ENCODE measurements around the gene WDR55. TPM values are rescaled to one million over a fixed set of nuclear protein-coding genes. Genes with fewer than 3 reads are reported as not detected.
"Not testable (repeated sequence)": the region's sequence is repeated elsewhere in the genome, so short reads cannot be mapped to it uniquely, and the experiment has no call there.

WDR55 gene
- total RNA-seq, 1 donor from 2014 or later = 35.7 TPM

- intact Hi-C loops (cut with micrococcal nuclease) = loop anchor here (10.0 kb wide), 1 partner anchor 922 kb away; no protein-coding TSS in a partner anchor
Measured at GRCh38 chr5:140642718-140643117, 22.0 kb upstream of the WDR55 start.

- intact Hi-C loops (cut with micrococcal nuclease) = loop anchor here (1.0 to 10.0 kb wide), 14 partner anchors 8 to 918 kb away; partner anchors contain the start of genes ANKHD1, APBB3, CYSTM1 and EIF4EBP3
Measured at GRCh38 chr5:140647042-140647419, 17.7 kb upstream of the WDR55 start.

DNA sequence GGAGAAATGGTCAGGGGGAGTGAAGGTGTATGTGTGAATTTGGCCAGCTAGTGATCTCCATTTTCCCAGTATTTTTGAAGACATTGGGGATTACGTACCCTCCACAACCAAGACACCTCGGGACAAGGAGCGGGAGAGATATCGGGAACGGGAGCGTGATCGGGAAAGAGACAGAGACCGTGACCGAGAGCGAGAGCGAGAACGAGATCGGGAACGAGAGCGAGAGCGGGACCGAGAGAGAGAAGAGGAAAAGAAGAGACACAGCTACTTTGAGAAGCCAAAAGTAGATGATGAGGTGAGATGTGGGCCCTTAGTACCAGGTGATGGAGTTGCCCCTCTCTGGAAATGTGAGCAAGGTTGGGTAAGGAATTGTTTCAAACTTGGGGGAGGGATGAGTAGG, 5.8 kb upstream of the WDR55 start:
- intact Hi-C loops (cut with micrococcal nuclease) = no loop called here

DNA sequence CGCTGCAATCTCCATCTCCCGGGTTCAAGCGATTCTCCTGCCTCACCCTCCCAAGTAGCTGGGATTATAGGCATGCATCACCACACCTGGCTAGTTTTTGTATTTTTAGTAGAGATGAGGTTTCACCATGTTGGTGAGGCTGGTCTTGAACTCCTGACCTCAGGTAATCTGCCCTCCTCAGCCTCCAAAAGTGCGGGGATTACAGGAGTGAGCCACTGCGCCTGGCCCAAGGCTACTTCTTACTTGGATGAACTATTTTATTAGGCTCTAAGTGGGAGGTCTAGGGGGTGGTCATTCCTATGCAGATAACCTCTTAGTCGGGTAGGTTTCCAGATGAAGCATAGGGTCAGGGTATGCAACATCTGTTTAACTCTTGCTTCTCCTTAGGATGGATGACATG, 4.3 kb upstream of the WDR55 start:
- intact Hi-C loops (cut with micrococcal nuclease) = not testable (repeated sequence)

DNA sequence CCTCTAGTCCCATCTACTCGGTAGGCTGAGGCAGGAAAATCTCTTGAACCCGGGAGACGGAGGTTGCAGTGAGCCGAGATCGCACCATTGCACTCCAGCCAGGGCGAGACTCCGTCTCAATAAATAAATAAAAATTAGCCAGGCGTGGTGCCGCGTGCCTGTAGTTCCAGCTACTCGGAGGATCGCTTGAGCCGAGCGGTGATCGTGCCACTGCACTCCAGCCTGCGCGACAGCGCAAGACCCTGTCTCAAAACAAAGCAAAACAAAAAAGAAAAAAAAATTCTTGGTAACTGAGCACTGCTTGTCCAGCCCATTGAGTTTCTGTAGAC, 710 bp upstream of the WDR55 start:
- intact Hi-C loops (cut with micrococcal nuclease) = loop anchor here (1.0 to 2.0 kb wide), 12 partner anchors 17 to 361 kb away; partner anchors contain the start of genes ANKHD1, APBB3, EIF4EBP3 and HARS1

- intact Hi-C loops (cut with micrococcal nuclease) = not testable (repeated sequence)
Measured at GRCh38 chr5:140671035-140671434, 6.3 kb downstream of the WDR55 start.

GRCh38 chr5:140671472-140672125, 6.9 kb downstream of the WDR55 start:
- intact Hi-C loops (cut with micrococcal nuclease) = no loop called here

GRCh38 chr5:140672455-140673186, 7.9 kb downstream of the WDR55 start:
- intact Hi-C loops (cut with micrococcal nuclease) = no loop called here

DNA sequence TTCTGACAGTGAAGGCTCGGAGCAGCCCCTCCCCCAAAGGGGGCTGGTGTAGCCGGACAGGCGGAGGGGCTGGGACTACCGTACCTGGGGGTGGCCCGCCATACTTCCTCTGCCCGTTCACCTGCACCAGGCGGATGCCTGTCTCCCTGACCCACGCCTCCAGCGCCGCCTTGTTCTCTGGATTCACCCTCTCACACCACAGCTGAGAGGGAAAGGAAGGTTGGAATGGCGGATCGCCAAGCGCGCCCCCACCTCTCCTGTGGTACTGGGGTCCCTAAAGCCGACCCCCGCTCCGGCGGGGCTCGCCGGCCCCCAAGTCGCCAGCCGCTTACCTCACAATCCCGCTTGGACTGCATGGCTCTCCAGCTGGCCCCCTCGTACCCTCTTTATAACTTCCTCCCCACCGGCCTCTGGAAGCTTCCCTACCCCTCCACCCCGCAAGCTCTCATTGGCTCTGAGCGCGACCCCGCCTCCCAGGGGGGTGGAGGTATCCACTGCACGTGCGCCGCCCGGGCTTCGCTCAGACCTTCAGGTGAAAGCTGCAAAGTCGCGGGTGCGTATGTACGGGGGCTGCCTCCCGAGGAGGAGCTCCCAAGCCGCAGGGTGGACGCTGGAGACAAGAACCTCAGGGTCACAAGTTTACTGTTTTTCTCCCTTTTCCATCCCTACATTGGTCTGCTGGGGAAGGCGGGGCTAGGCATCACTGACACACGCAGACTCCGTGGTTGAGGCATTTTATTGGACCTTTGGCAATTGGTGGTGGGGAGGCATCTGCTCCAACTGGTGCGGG, 8.7 kb downstream of the WDR55 start, which contains the start of gene DND1:
TSS of gene DND1 (minus strand) at position 390 of the 790 bp plus-strand sequence. CDS start at position 356, 34 bp downstream.
- intact Hi-C loops (cut with micrococcal nuclease) = no loop called here

- intact Hi-C loops (cut with micrococcal nuclease) = no loop called here
Measured at GRCh38 chr5:140674211-140674610, 9.5 kb downstream of the WDR55 start.

GRCh38 chr5:140674629-140675028, 9.9 kb downstream of the WDR55 start:
- intact Hi-C loops (cut with micrococcal nuclease) = no loop called here

GRCh38 chr5:140677947-140678346, 13.2 kb downstream of the WDR55 start:
- intact Hi-C loops (cut with micrococcal nuclease) = no loop called here

- intact Hi-C loops (cut with micrococcal nuclease) = no loop called here
Measured at GRCh38 chr5:140678993-140679392, 14.3 kb downstream of the WDR55 start.

- intact Hi-C loops (cut with micrococcal nuclease) = loop anchor here (2.0 to 10.0 kb wide), 3 partner anchors 30 to 516 kb away; partner anchors contain the start of genes CYSTM1 and TMCO6
Measured at GRCh38 chr5:140690376-140690932, 25.8 kb downstream of the WDR55 start.

DNA sequence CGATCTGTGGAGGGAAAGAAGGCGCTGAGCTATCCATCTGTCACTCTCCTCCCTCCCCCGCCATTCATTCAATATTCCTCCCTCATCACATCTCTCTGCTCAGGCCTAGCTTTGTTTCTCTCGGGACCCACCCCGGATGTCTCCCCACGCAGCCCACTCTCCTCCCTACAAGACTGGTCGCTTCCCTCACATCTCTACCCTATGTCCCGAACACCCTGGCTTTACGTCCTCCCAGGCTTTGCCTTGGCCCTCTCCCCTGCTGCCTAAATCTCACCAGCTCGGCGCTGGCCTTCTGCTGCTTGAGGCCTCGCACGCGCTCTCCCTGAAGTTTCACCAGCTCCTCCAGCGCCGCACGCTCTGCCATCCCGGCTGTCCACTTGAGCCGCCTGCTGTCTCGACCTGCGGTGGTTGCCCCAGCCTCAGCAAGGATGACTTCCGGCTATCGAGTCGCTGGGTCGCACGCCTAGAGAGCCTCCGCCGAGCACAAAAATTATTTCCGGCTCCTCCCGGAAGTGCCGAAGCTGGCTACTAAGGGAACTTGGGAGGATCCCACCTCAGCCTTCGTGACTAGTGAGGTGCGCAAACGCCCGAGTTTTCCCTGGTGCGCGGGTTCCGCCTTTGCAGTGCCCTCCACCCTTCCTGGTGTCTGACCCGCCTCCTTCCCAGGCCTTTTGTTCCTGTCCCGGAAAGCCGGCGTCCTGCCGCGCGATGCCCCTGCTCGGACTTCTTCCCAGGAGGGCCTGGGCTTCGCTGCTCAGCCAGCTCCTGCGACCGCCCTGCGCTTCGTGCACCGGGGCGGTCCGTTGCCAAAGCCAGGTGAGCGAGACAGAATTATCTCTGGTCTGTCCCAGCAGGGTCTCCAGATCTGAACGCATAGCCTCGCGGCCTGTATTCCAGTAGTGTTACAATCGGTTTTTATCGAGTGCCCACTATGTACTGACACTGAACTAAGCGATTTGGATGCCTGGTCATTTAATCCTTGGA, 26.5 kb downstream of the WDR55 start, which contains the start of the genes HARS1 and HARS2:
TSS of gene HARS1 (minus strand) at position 430 of the 984 bp plus-strand sequence. CDS start at position 364, 66 bp downstream.
TSS of gene HARS2 (plus strand) at position 515 of the 984 bp plus-strand sequence. CDS start at position 709, 194 bp downstream.
- intact Hi-C loops (cut with micrococcal nuclease) = loop anchor here (1.0 to 10.0 kb wide), 10 partner anchors 9 to 516 kb away; partner anchors contain the start of genes ANKHD1, APBB3, CYSTM1 and EIF4EBP3

GRCh38 chr5:140694276-140694675, 29.6 kb downstream of the WDR55 start:
- intact Hi-C loops (cut with micrococcal nuclease) = loop anchor here (10.0 kb wide), 1 partner anchor 519 kb away; the partner anchor contains the start of gene CYSTM1

DNA sequence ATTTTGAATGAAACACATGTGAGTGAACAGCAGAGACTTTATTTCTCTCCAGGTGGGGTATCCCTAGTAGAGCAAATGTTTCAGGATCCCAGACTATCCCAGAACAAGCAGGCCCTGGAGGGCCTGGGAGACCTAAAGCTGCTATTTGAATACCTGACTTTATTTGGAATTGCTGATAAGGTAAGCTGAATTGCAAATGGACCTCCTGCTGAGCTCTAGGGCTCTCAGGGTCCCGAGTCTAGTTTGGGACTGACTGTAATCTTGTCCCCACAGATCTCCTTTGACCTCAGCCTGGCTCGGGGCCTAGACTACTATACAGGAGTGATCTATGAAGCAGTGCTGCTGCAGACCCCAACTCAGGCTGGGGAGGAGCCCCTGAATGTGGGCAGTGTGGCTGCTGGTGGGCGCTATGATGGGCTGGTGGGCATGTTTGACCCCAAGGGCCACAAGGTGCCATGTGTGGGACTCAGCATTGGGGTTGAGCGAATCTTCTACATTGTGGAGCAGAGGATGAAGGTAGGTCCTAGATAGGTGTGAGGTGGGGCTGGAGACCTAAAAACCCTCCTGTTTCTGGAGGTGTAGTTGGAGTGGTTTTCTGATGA, 32.3 kb downstream of the WDR55 start:
- intact Hi-C loops (cut with micrococcal nuclease) = loop anchor here (10.0 kb wide), 1 partner anchor 522 kb away; the partner anchor contains the start of gene CYSTM1

GRCh38 chr5:140700177-140701144, 35.8 kb downstream of the WDR55 start, which contains the start of gene ZMAT2:
ZMAT2 (plus strand) TSS chr5:140700447; CDS start chr5:140700461, 14 bp downstream.
- intact Hi-C loops (cut with micrococcal nuclease) = loop anchor here (1.0 to 5.0 kb wide), 9 partner anchors 9 to 919 kb away; partner anchors contain the start of genes ANKHD1, APBB3, HARS1 and HARS2
